H9 (cell line): ENCODE measurements around the gene PEX5. TPM values are rescaled to one million over a fixed set of nuclear protein-coding genes. Genes with fewer than 3 reads are reported as not detected.

Experiments
- DNase-seq: peaks from one replicate; pipeline ENCODE4 v3.0.0-alpha.2; 2017
- H2AFZ ChIP-seq: one replicate; pipeline ENCODE4 v1.6.1; 2013; ENCODE audit warnings: mild to moderate bottlenecking, low read length, control low read depth, moderate library complexity
- H2AK5ac ChIP-seq: 2 replicates; pipeline ENCODE4 v1.6.1; 2013; ENCODE audit warnings: low read length, control low read depth, mixed read lengths; ENCODE audit not compliant: insufficient read length
- H2BK120ac ChIP-seq: one replicate; pipeline ENCODE4 v1.6.1; 2013; ENCODE audit warnings: low read depth, mild to moderate bottlenecking, low read length, control low read depth, inconsistent platforms; ENCODE audit not compliant: poor library complexity, severe bottlenecking
- H2BK12ac ChIP-seq: 2 replicates; pipeline ENCODE4 v1.6.1; 2013; ENCODE audit warnings: low read length, control low read depth, mixed read lengths, low read depth; ENCODE audit not compliant: insufficient read length
- H2BK15ac ChIP-seq: 2 replicates; pipeline ENCODE4 v1.6.1; 2013; ENCODE audit warnings: low read depth, low read length, control low read depth
- H2BK20ac ChIP-seq: one replicate; pipeline ENCODE4 v1.6.1; 2013; ENCODE audit warnings: low read depth, mild to moderate bottlenecking, low read length, control low read depth, inconsistent platforms; ENCODE audit not compliant: poor library complexity, severe bottlenecking
- H2BK5ac ChIP-seq: 2 replicates; pipeline ENCODE4 v1.6.1; 2013; ENCODE audit warnings: low read length, control low read depth, mixed read lengths; ENCODE audit not compliant: insufficient read length
- H3K14ac ChIP-seq: 2 replicates; pipeline ENCODE4 v1.6.1; 2013; ENCODE audit warnings: low read length, control low read depth; ENCODE audit not compliant: insufficient read depth
- H3K18ac ChIP-seq: 2 replicates; pipeline ENCODE4 v1.6.1; 2013; ENCODE audit warnings: low read depth, mild to moderate bottlenecking, mixed read lengths, low read length, control low read depth; ENCODE audit not compliant: insufficient read length
- H3K23ac ChIP-seq: 2 replicates; pipeline ENCODE4 v1.6.1; 2013; ENCODE audit warnings: low read length, control low read depth, mixed read lengths, low read depth; ENCODE audit not compliant: insufficient read length
- H3K23me2 ChIP-seq: 2 replicates; pipeline ENCODE4 v1.6.1; 2013; ENCODE audit warnings: low read depth, mild to moderate bottlenecking, mixed read lengths, low read length, control low read depth; ENCODE audit not compliant: insufficient read length, poor library complexity, severe bottlenecking
- H3K27ac ChIP-seq: 2 replicates; pipeline ENCODE4 v1.5.1; 2013; ENCODE audit warnings: low read length, control low read depth, mixed read lengths, low read depth; ENCODE audit not compliant: insufficient read length
- H3K27me3 ChIP-seq: 2 replicates; pipeline ENCODE4 v1.6.1; 2013; ENCODE audit warnings: low read length, control low read depth, inconsistent platforms; ENCODE audit not compliant: insufficient read depth
- H3K4ac ChIP-seq: 2 replicates; pipeline ENCODE4 v1.6.1; 2013; ENCODE audit warnings: low read depth, mild to moderate bottlenecking, control low read depth, inconsistent platforms, low read length, moderate library complexity
- H3K4me1 ChIP-seq: 2 replicates; pipeline ENCODE4 v1.6.1; 2013; ENCODE audit warnings: low read length, control low read depth, inconsistent platforms; ENCODE audit not compliant: insufficient read depth
- H3K4me2 ChIP-seq: 2 replicates; pipeline ENCODE4 v1.6.1; 2013; ENCODE audit warnings: low read length, control low read depth, mixed read lengths; ENCODE audit not compliant: insufficient read length, insufficient read depth
- H3K56ac ChIP-seq: 2 replicates; pipeline ENCODE4 v1.6.1; 2013; ENCODE audit warnings: low read depth, mild to moderate bottlenecking, mixed read lengths, low read length, control low read depth; ENCODE audit not compliant: insufficient read length
- H3K79me1 ChIP-seq: 2 replicates; pipeline ENCODE4 v1.6.1; 2013; ENCODE audit warnings: low read depth, mild to moderate bottlenecking, moderate library complexity, low read length, control low read depth, inconsistent platforms; ENCODE audit not compliant: insufficient read depth, poor library complexity, severe bottlenecking
- H3K79me2 ChIP-seq: 2 replicates; pipeline ENCODE4 v1.6.1; 2013; ENCODE audit warnings: low read length, control low read depth, inconsistent platforms; ENCODE audit not compliant: insufficient read depth
- H3K9ac ChIP-seq: 2 replicates; pipeline ENCODE4 v1.6.1; 2013; ENCODE audit warnings: low read length, control low read depth, mixed read lengths; ENCODE audit not compliant: insufficient read length; ENCODE audit errors: extremely low read depth
- H3K9me3 ChIP-seq: one replicate; pipeline ENCODE4 v1.6.1; 2013; ENCODE audit warnings: low read depth, low read length, inconsistent platforms; ENCODE audit not compliant: control insufficient read depth
- H3T11ph ChIP-seq: one replicate; pipeline ENCODE4 v1.6.1; 2013; ENCODE audit warnings: mild to moderate bottlenecking, low read length, control low read depth, inconsistent platforms
- H4K20me1 ChIP-seq: one replicate; pipeline ENCODE4 v1.6.1; 2013; ENCODE audit not compliant: control insufficient read depth, insufficient read length, insufficient read depth
- H4K5ac ChIP-seq: 2 replicates; pipeline ENCODE4 v1.6.1; 2013; ENCODE audit warnings: low read depth, mild to moderate bottlenecking, mixed read lengths, low read length, control low read depth; ENCODE audit not compliant: insufficient read length
- H4K8ac ChIP-seq: replicated peaks from 2 replicates; pipeline ENCODE4 v1.6.1; 2013; ENCODE audit warnings: low read length, control low read depth, mixed read lengths, low read depth; ENCODE audit not compliant: insufficient read length
- H4K91ac ChIP-seq: 2 replicates; pipeline ENCODE4 v1.6.1; 2013; ENCODE audit warnings: low read depth, mild to moderate bottlenecking, moderate library complexity, mixed read lengths, low read length, control low read depth; ENCODE audit not compliant: insufficient read length
- H3K27ac Mint-ChIP-seq, 3 experiments: 2 replicates in 2 of 3; 3 replicates in 1 of 3; pipeline ENCODE4 v1.8.0; 2020 to 2021; ENCODE audit warnings: mixed read lengths in 3 of 3, mild to moderate bottlenecking in 1 of 3, moderate library complexity in 1 of 3
- H3K27me3 Mint-ChIP-seq: 2 replicates; pipeline ENCODE4 v1.8.0; 2021; ENCODE audit warnings: low read depth, mild to moderate bottlenecking, moderate library complexity, mixed read lengths
- H3K36me3 Mint-ChIP-seq, 3 experiments: 2 replicates in 2 of 3; 3 replicates in 1 of 3; pipeline ENCODE4 v1.8.0; 2020 to 2021; ENCODE audit warnings: low read depth in 3 of 3, mixed read lengths in 3 of 3; ENCODE audit not compliant: insufficient read depth in 1 of 3
- H3K4me1 Mint-ChIP-seq, 2 experiments: 2 replicates each; pipeline ENCODE4 v1.8.0; 2020; ENCODE audit warnings: mixed read lengths in 2 of 2
- H3K4me3 Mint-ChIP-seq, 2 experiments: 2 replicates in 1 of 2; 3 replicates in 1 of 2; pipeline ENCODE4 v1.8.0; 2020 to 2021; ENCODE audit warnings: mild to moderate bottlenecking in 2 of 2, mixed read lengths in 2 of 2, moderate library complexity in 1 of 2
- H3K9me3 Mint-ChIP-seq, 2 experiments: 2 replicates in 1 of 2; 3 replicates in 1 of 2; pipeline ENCODE4 v1.8.0; 2020; ENCODE audit warnings: mild to moderate bottlenecking in 2 of 2, mixed read lengths in 2 of 2, moderate library complexity in 1 of 2
- WGBS: extraction: QIAGEN DNeasy Blood & Tissue Kit; methylation state at CpG from one replicate; pipeline ENCODE4 v1.1.7; 2013; ENCODE audit warnings: missing lambda C conversion rate, low lambda C conversion rate, mixed read lengths; ENCODE audit not compliant: insufficient read length; ENCODE audit errors: extremely low coverage; 5-methylcytosine and 5-hydroxymethylcytosine counted together
- total RNA-seq: library from RNA; stranded (reverse); gene quantifications from 2 replicates; pipeline ENCODE4 v1.2.1, GENCODE V29; 2021
- TF ChIP-seq, protein P1 (sequence below): fragments of 200-600 bp; sonication (generic); conservative IDR thresholded peaks from 3 replicates; pipeline ENCODE4 v1.8.0; 2021; ENCODE audit warnings: antibody characterized with exemption, mild to moderate bottlenecking

The PEX5 gene
- total RNA-seq, 1 experiment from 2014 or later = 40.5 TPM

DNA sequence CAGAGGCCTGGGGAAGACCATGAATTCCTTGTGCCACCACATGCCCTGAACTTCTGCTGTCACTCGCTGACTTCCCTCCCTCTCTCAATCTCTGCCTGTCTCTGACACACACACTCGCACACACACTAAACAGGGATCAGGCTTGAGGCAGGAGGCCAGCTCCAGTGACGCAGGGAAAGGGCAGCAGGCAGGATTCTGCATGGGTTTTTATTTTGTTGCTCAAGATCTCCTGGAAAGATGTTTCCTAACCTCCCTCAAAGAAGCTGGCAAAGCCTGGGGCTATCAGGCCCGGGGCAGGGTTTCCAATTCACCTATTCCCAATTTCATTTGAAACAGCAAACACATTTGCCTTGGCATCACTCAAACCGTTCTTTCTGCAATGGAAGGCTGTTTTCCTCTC lies 27.7 kb upstream of the PEX5 start:
- Mint-ChIP-seq H3K27me3 (peaks cover 37% of the 10 kb centered on the region), H3K9me3 (peaks cover 16 to 30% of the 10 kb centered on the region in 2 experiments), H3K27ac (no peak overlapping the region), H3K36me3 (peaks cover 6 to 7% (median 7%) of the 10 kb centered on the region in 3 experiments; a peak in 5 of 7 replicates), H3K4me3 (no peak overlapping the region), H3K4me1 (peaks cover 6 to 8% of the 10 kb centered on the region in 2 experiments)
- Histone ChIP-seq H2BK5ac (no peak overlapping the region), H2AFZ (no peak overlapping the region), H2BK20ac (no peak overlapping the region), H3K27me3 (no peaks in the 10 kb centered on the region), H4K8ac (no peak overlapping the region), H3K23me2 (peaks cover 3% of the 10 kb centered on the region), H3K4me2 (no peak overlapping the region), H3K18ac (no peak overlapping the region), H4K5ac (no peak overlapping the region), H2BK120ac (no peak overlapping the region), H4K20me1 (no peaks in the 10 kb centered on the region), H3K56ac (no peak overlapping the region), H2BK15ac (no peak overlapping the region), H4K91ac (no peak overlapping the region), H3K27ac (no peak overlapping the region), H3K23ac (no peak overlapping the region), H3K9me3 (peaks cover 18% of the 10 kb centered on the region), H3K9ac (no peak overlapping the region), H2AK5ac (no peak overlapping the region), H3K4ac (no peak overlapping the region), H3K79me2 (no peaks in the 10 kb centered on the region), H3K79me1 (no peaks in the 10 kb centered on the region), H3T11ph (no peak overlapping the region), H3K14ac (no peak overlapping the region), H2BK12ac (no peak overlapping the region), H3K4me1 (no peaks in the 10 kb centered on the region)
- TF ChIP-seq, protein P1, sequence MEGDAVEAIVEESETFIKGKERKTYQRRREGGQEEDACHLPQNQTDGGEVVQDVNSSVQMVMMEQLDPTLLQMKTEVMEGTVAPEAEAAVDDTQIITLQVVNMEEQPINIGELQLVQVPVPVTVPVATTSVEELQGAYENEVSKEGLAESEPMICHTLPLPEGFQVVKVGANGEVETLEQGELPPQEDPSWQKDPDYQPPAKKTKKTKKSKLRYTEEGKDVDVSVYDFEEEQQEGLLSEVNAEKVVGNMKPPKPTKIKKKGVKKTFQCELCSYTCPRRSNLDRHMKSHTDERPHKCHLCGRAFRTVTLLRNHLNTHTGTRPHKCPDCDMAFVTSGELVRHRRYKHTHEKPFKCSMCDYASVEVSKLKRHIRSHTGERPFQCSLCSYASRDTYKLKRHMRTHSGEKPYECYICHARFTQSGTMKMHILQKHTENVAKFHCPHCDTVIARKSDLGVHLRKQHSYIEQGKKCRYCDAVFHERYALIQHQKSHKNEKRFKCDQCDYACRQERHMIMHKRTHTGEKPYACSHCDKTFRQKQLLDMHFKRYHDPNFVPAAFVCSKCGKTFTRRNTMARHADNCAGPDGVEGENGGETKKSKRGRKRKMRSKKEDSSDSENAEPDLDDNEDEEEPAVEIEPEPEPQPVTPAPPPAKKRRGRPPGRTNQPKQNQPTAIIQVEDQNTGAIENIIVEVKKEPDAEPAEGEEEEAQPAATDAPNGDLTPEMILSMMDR = no peak
- no peak for DNase-seq
- WGBS = no CpG with 5 or more reads among the region's 5 CpGs
